WERI-Rb-1 (cell line): Measurements from ENCODE around the gene MSANTD1.

Experiments used
- DNase-seq: peaks from one replicate; pipeline ENCODE4 v3.0.0-alpha.2; 2020
- H3K27ac ChIP-seq: fragments of 250-450 bp; sonication (Bioruptor Pico); 2 replicates; pipeline ENCODE4 v1.5.1; 2020; ENCODE audit warnings: mild to moderate bottlenecking, moderate library complexity
- H3K27me3 ChIP-seq: fragments of 250-450 bp; sonication (Bioruptor Pico); 2 replicates; pipeline ENCODE4 v1.5.1; 2021; ENCODE audit warnings: mild to moderate bottlenecking, low read depth, moderate library complexity; ENCODE audit not compliant: insufficient read depth, severe bottlenecking
- H3K36me3 ChIP-seq: fragments of 250-450 bp; sonication (Bioruptor Pico); 2 replicates; pipeline ENCODE4 v1.5.1; 2020; ENCODE audit warnings: mild to moderate bottlenecking, moderate library complexity
- H3K4me3 ChIP-seq: 2 replicates; pipeline ENCODE4 v1.5.1; 2011; ENCODE audit warnings: low read depth, mild to moderate bottlenecking, control low read depth, low read length
- H3K9me3 ChIP-seq: fragments of 250-450 bp; sonication (Bioruptor Pico); 2 replicates; pipeline ENCODE4 v1.5.1; 2021; ENCODE audit warnings: mild to moderate bottlenecking, moderate library complexity; ENCODE audit not compliant: severe bottlenecking
- CTCF ChIP-seq: IDR thresholded peaks from 2 replicates; pipeline ENCODE4 v1.5.1; 2011; ENCODE audit warnings: low read depth, mild to moderate bottlenecking, control low read depth, inconsistent platforms, low read length

The MSANTD1 gene

GRCh38 chr4:3248811-3249661, at the start of gene MSANTD1:
Gene MSANTD1 (plus strand): TSS chr4:3249159. CDS start chr4:3249223, 64 bp downstream.
- H3K4me3 ChIP-seq: no peak within 1 kb of the TSS
- no peak for DNase-seq
- no peak for TF ChIP-seq CTCF
- H3K27ac ChIP-seq: no peak within 1 kb of the TSS; the same call in 1 of the 2 replicates
- no peaks in the 10 kb centered on the region for H3K9me3 ChIP-seq
- no peaks in the 10 kb centered on the region for H3K27me3 ChIP-seq
- H3K36me3 ChIP-seq: no peaks in the 10 kb centered on the region

DNA sequence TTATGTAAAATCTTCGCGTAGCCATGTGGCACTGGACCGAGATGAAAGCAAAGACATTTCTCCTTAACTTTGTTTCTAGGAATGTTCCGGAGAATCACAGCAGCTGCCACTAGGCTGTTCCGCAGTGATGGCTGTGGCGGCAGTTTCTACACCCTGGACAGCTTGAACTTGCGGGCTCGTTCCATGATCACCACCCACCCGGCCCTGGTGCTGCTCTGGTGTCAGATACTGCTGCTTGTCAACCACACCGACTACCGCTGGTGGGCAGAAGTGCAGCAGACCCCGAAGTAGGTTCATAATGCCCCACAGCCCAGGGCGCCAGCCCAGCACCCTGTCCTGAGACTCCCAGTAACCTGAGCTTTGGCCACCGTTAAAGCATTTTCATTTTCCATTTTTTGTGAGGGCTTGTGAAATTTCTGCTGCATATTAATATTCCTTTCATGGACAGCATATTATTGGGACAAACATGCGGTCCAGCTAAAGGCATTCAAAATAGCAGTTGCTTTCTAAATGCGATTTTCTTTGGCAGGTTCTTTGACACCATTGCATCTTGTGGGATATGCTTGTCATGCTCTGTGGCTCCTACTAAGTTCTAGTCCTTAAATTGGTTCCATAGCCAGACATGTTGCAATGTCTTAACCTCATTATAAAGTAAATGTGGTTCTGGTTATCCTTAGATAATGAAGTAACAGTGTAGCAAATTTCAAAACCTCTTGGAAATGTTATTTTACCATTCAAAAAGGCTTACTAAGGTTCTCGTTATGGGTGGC, 49.1 kb upstream of the MSANTD1 start:
- Histone ChIP-seq H3K4me3 (no peak overlapping the region), H3K9me3 (no peaks in the 10 kb centered on the region), H3K27ac (no peak overlapping the region), H3K36me3 (peaks cover 54% of the 10 kb centered on the region), H3K27me3 (no peaks in the 10 kb centered on the region)
- DNase-seq: no peak
- no peak for TF ChIP-seq CTCF

- no peak overlapping the region for H3K27ac ChIP-seq
- H3K4me3 ChIP-seq: no peak overlapping the region
- H3K36me3 ChIP-seq: peaks cover 51% of the 10 kb centered on the region
- no peak for DNase-seq
- H3K9me3 ChIP-seq: no peaks in the 10 kb centered on the region
- no peaks in the 10 kb centered on the region for H3K27me3 ChIP-seq
- TF ChIP-seq CTCF: no peak
Measured at GRCh38 chr4:3200423-3201090, 48.4 kb upstream of the MSANTD1 start.

- Histone ChIP-seq H3K36me3 (peaks cover 56% of the 10 kb centered on the region), H3K27me3 (no peaks in the 10 kb centered on the region), H3K4me3 (no peak overlapping the region), H3K27ac (no peak overlapping the region), H3K9me3 (no peaks in the 10 kb centered on the region)
- DNase-seq: no peak
- no peak for TF ChIP-seq CTCF
Measured at GRCh38 chr4:3201718-3202702, 46.9 kb upstream of the MSANTD1 start.
